Muscle layer of duodenum (tissue), 2 donors: ENCODE data around the gene IRF1.

Experiments
- H3K27ac ChIP-seq: one replicate; pipeline ENCODE4 v1.7.0; 2013; ENCODE audit warnings: mild to moderate bottlenecking, low read length
- H3K27me3 ChIP-seq: one replicate; pipeline ENCODE4 v1.7.0; 2013; ENCODE audit warnings: low read depth, mild to moderate bottlenecking, control low read depth, low read length
- H3K36me3 ChIP-seq, 2 donors: one replicate each; pipeline ENCODE4 v1.7.0; 2013; ENCODE audit warnings: low read length in 2 of 2, control low read depth in 1 of 2, mild to moderate bottlenecking in 1 of 2; ENCODE audit not compliant: insufficient read depth in 2 of 2, control insufficient read depth in 1 of 2
- H3K4me1 ChIP-seq, 2 donors: one replicate each; pipeline ENCODE4 v1.7.0; 2013; ENCODE audit warnings: low read length in 2 of 2, mild to moderate bottlenecking in 2 of 2, control low read depth in 1 of 2, moderate library complexity in 1 of 2; ENCODE audit not compliant: insufficient read depth in 2 of 2, control insufficient read depth in 1 of 2
- H3K4me3 ChIP-seq, 2 donors: one replicate each; pipeline ENCODE4 v1.7.0; 2013; ENCODE audit warnings: low read length in 2 of 2, low read depth in 1 of 2, mild to moderate bottlenecking in 1 of 2
- H3K9me3 ChIP-seq, 2 donors: one replicate each; pipeline ENCODE4 v1.7.0; 2013; ENCODE audit warnings: low read length in 2 of 2, control low read depth in 1 of 2, mild to moderate bottlenecking in 1 of 2; ENCODE audit not compliant: control insufficient read depth in 1 of 2
- donor health status: healthy.

IRF1 gene

GRCh38 chr5:132462856-132463745 lies 27.5 kb downstream of the IRF1 start:
- Histone ChIP-seq H3K27me3 (no peaks in the 10 kb centered on the region), H3K36me3 (peaks cover 4 to 6% of the 10 kb centered on the region in 2 donors), H3K4me3 (peak overlapping the region in 1 of 2 donors; percentile 22), H3K9me3 (no peaks in the 10 kb centered on the region), H3K4me1 (peaks cover 71 to 75% of the 10 kb centered on the region in 2 donors), H3K27ac (peak overlapping the region; percentile 82)

- H3K4me3 ChIP-seq, result no peak overlapping the region
- H3K9me3 ChIP-seq, result no peaks in the 10 kb centered on the region
- H3K36me3 ChIP-seq, result peaks cover 4 to 10% of the 10 kb centered on the region in 2 donors
- no peaks in the 10 kb centered on the region for H3K27me3 ChIP-seq
- no peak overlapping the region for H3K27ac ChIP-seq
- H3K4me1 ChIP-seq, result peaks cover 75 to 76% of the 10 kb centered on the region in 2 donors
Measured at GRCh38 chr5:132462333-132462732, 28.2 kb downstream of the IRF1 start.

- no peaks in the 10 kb centered on the region for H3K27me3 ChIP-seq
- H3K36me3 ChIP-seq, result peaks cover 0 to 13% of the 10 kb centered on the region in 2 donors
- H3K4me3 ChIP-seq, result no peak overlapping the region
- no peak overlapping the region for H3K27ac ChIP-seq
- peaks cover 75 to 76% of the 10 kb centered on the region in 2 donors for H3K4me1 ChIP-seq
- no peaks in the 10 kb centered on the region for H3K9me3 ChIP-seq
Measured at GRCh38 chr5:132461569-132462070, 29.0 kb downstream of the IRF1 start.

- H3K4me1 ChIP-seq, result peaks cover 76 to 78% of the 10 kb centered on the region in 2 donors
- peak overlapping the region; percentile 26 for H3K27ac ChIP-seq
- no peaks in the 10 kb centered on the region for H3K27me3 ChIP-seq
- no peaks in the 10 kb centered on the region for H3K9me3 ChIP-seq
- peaks cover 0 to 14% of the 10 kb centered on the region in 2 donors for H3K36me3 ChIP-seq
- no peak overlapping the region for H3K4me3 ChIP-seq
Measured at GRCh38 chr5:132460846-132461568, 29.6 kb downstream of the IRF1 start.

GRCh38 chr5:132459983-132460838 lies 30.4 kb downstream of the IRF1 start:
- peaks cover 70 to 79% of the 10 kb centered on the region in 2 donors for H3K4me1 ChIP-seq
- H3K27ac ChIP-seq, result peak overlapping the region; percentile 78

GRCh38 chr5:132459031-132459982 lies 31.3 kb downstream of the IRF1 start:
- no peaks in the 10 kb centered on the region for H3K9me3 ChIP-seq
- peaks cover 61 to 71% of the 10 kb centered on the region in 2 donors for H3K4me1 ChIP-seq
- peak overlapping the region in 1 of 2 donors; percentile 19 for H3K4me3 ChIP-seq
- H3K27me3 ChIP-seq, result no peaks in the 10 kb centered on the region
- peak overlapping the region; percentile 78 for H3K27ac ChIP-seq
- H3K36me3 ChIP-seq, result peaks cover 0 to 14% of the 10 kb centered on the region in 2 donors

More at GRCh38 chr5:132459983-132460838, 30.4 kb downstream of the IRF1 start:
- Histone ChIP-seq H3K36me3 (peaks cover 0 to 14% of the 10 kb centered on the region in 2 donors), H3K4me3 (peak overlapping the region in 1 of 2 donors; percentile 19), H3K27me3 (no peaks in the 10 kb centered on the region), H3K9me3 (no peaks in the 10 kb centered on the region)

GRCh38 chr5:132458651-132459030 lies 31.9 kb downstream of the IRF1 start:
- peak overlapping the region; percentile 78 for H3K27ac ChIP-seq
- no peaks in the 10 kb centered on the region for H3K27me3 ChIP-seq
- peaks cover 55 to 66% of the 10 kb centered on the region in 2 donors for H3K4me1 ChIP-seq
- H3K9me3 ChIP-seq, result no peaks in the 10 kb centered on the region
- no peak overlapping the region for H3K4me3 ChIP-seq
- H3K36me3 ChIP-seq, result peaks cover 0 to 14% of the 10 kb centered on the region in 2 donors

GRCh38 chr5:132458226-132458560 lies 32.4 kb downstream of the IRF1 start:
- H3K9me3 ChIP-seq, result no peaks in the 10 kb centered on the region
- no peak overlapping the region for H3K4me3 ChIP-seq
- no peaks in the 10 kb centered on the region for H3K27me3 ChIP-seq
- H3K36me3 ChIP-seq, result peaks cover 0 to 14% of the 10 kb centered on the region in 2 donors
- H3K4me1 ChIP-seq, result peaks cover 52 to 61% of the 10 kb centered on the region in 2 donors
- H3K27ac ChIP-seq, result peak overlapping the region; percentile 78

- H3K4me3 ChIP-seq, result no peak overlapping the region
- peak overlapping the region; percentile 78 for H3K27ac ChIP-seq
- H3K4me1 ChIP-seq, result peaks cover 48 to 55% of the 10 kb centered on the region in 2 donors
- peaks cover 0 to 14% of the 10 kb centered on the region in 2 donors for H3K36me3 ChIP-seq
- no peaks in the 10 kb centered on the region for H3K9me3 ChIP-seq
- H3K27me3 ChIP-seq, result no peaks in the 10 kb centered on the region
Measured at GRCh38 chr5:132457371-132458225, 33.0 kb downstream of the IRF1 start.
